Ishikawa (cell line): ENCODE results near the gene TMEM30B.

Source experiments
- CEBPB ChIP-seq: IDR thresholded peaks from 2 replicates; pipeline ENCODE4 v1.6.1; 2012
- CREB1 ChIP-seq: IDR thresholded peaks from 2 replicates; pipeline ENCODE4 v1.6.1; 2012; ENCODE audit warnings: low read depth
- EGR1 ChIP-seq: IDR thresholded peaks from 2 replicates; pipeline ENCODE4 v1.6.1; 2012
- EP300 ChIP-seq: IDR thresholded peaks from 2 replicates; pipeline ENCODE4 v1.6.1; 2012; ENCODE audit warnings: borderline replicate concordance
- FOXM1 ChIP-seq: IDR thresholded peaks from 2 replicates; pipeline ENCODE4 v1.6.1; 2012; ENCODE audit warnings: low read depth, borderline replicate concordance
- NFIC ChIP-seq: IDR thresholded peaks from 2 replicates; pipeline ENCODE4 v1.6.1; 2012
- RAD21 ChIP-seq: IDR thresholded peaks from 2 replicates; pipeline ENCODE4 v1.6.1; 2012; ENCODE audit warnings: low read depth
- REST ChIP-seq: IDR thresholded peaks from 2 replicates; pipeline ENCODE4 v1.6.1; 2012; ENCODE audit warnings: low read depth, mild to moderate bottlenecking
- TAF1 ChIP-seq: IDR thresholded peaks from 2 replicates; pipeline ENCODE4 v1.6.1; 2012; ENCODE audit warnings: low read depth, mild to moderate bottlenecking
- TCF12 ChIP-seq: IDR thresholded peaks from 2 replicates; pipeline ENCODE4 v1.6.1; 2012; ENCODE audit warnings: low read depth
- TEAD4 ChIP-seq: IDR thresholded peaks from 2 replicates; pipeline ENCODE4 v1.6.1; 2012
- USF1 ChIP-seq: IDR thresholded peaks from 2 replicates; pipeline ENCODE4 v1.6.1; 2012
- YY1 ChIP-seq: IDR thresholded peaks from 2 replicates; pipeline ENCODE4 v1.6.1; 2012; ENCODE audit warnings: low read depth
- ZBTB7A ChIP-seq: IDR thresholded peaks from 2 replicates; pipeline ENCODE4 v1.6.1; 2012; ENCODE audit warnings: low read depth
- TF ChIP-seq, protein P1 (sequence below): IDR thresholded peaks from 2 replicates; pipeline ENCODE4 v1.6.1; 2012

TMEM30B gene

DNA sequence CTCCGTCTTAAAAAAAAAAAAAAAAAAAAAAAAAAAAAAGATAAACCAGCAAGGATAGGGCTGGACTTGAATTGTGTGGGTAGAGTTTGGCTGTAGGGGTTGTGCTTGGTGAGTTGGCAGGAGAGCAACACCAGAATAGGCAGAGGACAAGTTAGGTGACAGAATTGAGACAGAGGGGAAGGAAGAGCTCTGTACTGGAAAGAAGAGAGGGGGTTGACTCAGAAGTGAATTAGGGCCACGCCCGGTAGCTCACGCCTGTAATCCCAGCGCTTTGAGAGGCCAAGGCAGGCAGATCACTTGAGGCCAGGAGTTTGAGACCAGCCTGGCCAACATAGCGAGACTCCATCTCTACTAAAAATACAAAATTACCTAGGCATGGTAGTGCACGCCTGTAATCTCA is 6.1 kb upstream of the TMEM30B start:
- TF ChIP-seq RAD21 (no peak), FOXM1 (no peak), CREB1 (no peak), CEBPB (no peak), NFIC (no peak), TAF1 (no peak), TCF12 (no peak), USF1 (no peak), YY1 (no peak), EP300 (no peak), EGR1 (no peak), REST (no peak), ZBTB7A (no peak), TEAD4 (no peak)
- TF ChIP-seq, protein P1, sequence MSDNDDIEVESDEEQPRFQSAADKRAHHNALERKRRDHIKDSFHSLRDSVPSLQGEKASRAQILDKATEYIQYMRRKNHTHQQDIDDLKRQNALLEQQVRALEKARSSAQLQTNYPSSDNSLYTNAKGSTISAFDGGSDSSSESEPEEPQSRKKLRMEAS: no peak

GRCh38 chr14:61285364-61285763 is 4.2 kb upstream of the TMEM30B start:
- TF ChIP-seq EP300: no peak
- no peak for TF ChIP-seq RAD21
- TF ChIP-seq USF1: no peak
- no peak for TF ChIP-seq NFIC

- TF ChIP-seq EP300: no peak
- no peak for TF ChIP-seq FOXM1
- TF ChIP-seq, protein P1: no peak
- TF ChIP-seq ZBTB7A: no peak
- TF ChIP-seq REST: no peak
- no peak for TF ChIP-seq USF1
- no peak for TF ChIP-seq EGR1
- no peak for TF ChIP-seq RAD21
- no peak for TF ChIP-seq CEBPB
- no peak for TF ChIP-seq YY1
- no peak for TF ChIP-seq NFIC
- TF ChIP-seq TEAD4: no peak
- no peak for TF ChIP-seq TCF12
- no peak for TF ChIP-seq TAF1
- TF ChIP-seq CREB1: no peak
Measured at GRCh38 chr14:61284001-61284400, 2.9 kb upstream of the TMEM30B start.

GRCh38 chr14:61282746-61283145 is 1.6 kb upstream of the TMEM30B start:
- TF ChIP-seq ZBTB7A: no peak

DNA sequence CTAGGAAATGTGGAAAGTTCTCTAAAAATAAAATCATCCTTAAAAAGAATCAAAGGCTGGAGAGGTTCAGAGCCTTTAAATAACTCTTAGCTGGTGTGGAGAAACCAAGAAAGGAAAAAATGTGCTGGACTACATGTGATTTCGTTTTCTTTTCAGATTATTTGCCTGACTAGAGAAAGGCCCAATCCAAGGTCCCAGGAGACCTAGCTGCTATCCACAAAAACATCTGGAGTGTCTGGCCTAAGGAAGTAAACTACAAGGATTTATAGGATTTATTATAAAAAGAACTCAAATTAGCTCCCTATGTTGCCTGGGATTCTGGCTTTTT is 774 bp upstream of the TMEM30B start:
- TF ChIP-seq USF1: no peak

DNA sequence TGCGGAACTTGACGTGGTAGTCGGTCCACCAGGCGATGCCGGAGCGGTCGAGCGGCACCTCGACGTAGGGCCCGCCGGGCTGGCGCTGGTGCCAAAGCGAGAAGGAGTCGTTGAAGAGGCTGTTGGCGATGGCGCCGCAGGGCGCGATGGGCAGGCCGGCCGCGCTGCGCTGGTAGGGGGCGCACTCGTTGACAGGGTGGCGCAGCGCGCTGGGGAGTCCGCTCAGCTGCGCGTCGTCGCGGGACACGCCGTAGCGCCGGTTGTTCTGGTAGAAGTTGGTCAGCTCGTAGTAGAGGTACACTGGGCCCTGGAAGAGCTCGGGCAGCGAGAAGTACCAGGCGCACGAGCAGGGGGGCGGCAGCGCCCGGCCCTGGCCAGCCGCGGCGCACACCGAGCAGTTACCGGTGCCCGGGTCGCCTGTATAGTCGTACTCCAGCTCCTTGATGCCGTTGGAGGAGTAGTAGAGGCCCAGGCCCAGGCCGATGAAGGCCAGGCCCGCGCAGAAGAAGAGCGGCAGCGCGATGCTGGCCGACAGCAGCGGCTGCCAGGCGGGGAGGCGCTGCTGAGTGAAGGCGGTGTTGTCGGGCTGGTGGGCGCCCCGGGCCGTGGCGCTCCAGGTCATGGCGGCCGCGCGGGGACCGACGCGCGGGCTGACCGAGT is 482 bp downstream of the TMEM30B start:
- TF ChIP-seq TEAD4 (no peak), YY1 (no peak), CEBPB (no peak), RAD21 (no peak), CREB1 (no peak), FOXM1 (no peak), REST (no peak), EGR1 (no peak), TCF12 (no peak), NFIC (no peak), EP300 (no peak), ZBTB7A (no peak), USF1 (no peak), TAF1 (no peak)
- TF ChIP-seq, protein P1: no peak
